ENCODE data around the gene PTPRN2. TPM values are rescaled to one million over a fixed set of nuclear protein-coding genes. Genes with fewer than 3 reads are reported as not detected.

The PTPRN2 gene
- total and polyA plus RNA-seq, 2 donors (not counting 3 experiments of a cell fraction or from before 2014, with no cell fraction given): 0.62 to 0.88 TPM

GRCh38 chr7:158454631-158455030 is 133.0 kb downstream of the PTPRN2 start:
- no peaks in the 10 kb centered on the region for H3K4me1 ChIP-seq (ENCODE audit: control insufficient read depth, extremely low read depth, insufficient read depth, low read length)
- H3K4me2 ChIP-seq (ENCODE audit: insufficient read depth, low read length): no peak overlapping the region
- FAIRE-seq: no peak
- TF ChIP-seq POLR2A (IDR thresholded peaks at IDR 0.05; ENCODE audit: low read depth, low read length): no peak
- no peak for TF ChIP-seq MAX (IDR thresholded peaks at IDR 0.05; ENCODE audit: insufficient read depth, insufficient read length)
- no peak for TF ChIP-seq GATA2 (IDR thresholded peaks at IDR 0.05; ENCODE audit: insufficient read depth, insufficient read length, low read depth, low read length)
- TF ChIP-seq MYC (IDR thresholded peaks at IDR 0.05; ENCODE audit: low read depth, low read length): no peak
- no peak for TF ChIP-seq EZH2 (IDR thresholded peaks at IDR 0.05; ENCODE audit: borderline replicate concordance, low read depth, low read length, severe bottlenecking)
- no peak for TF ChIP-seq POLR2AphosphoS5 (IDR thresholded peaks at IDR 0.05; ENCODE audit: insufficient read depth, low read depth, low read length)
- no peak for TF ChIP-seq FOS (IDR thresholded peaks at IDR 0.05; ENCODE audit: borderline replicate concordance, insufficient read depth, low read length)
- TF ChIP-seq, protein P1, sequence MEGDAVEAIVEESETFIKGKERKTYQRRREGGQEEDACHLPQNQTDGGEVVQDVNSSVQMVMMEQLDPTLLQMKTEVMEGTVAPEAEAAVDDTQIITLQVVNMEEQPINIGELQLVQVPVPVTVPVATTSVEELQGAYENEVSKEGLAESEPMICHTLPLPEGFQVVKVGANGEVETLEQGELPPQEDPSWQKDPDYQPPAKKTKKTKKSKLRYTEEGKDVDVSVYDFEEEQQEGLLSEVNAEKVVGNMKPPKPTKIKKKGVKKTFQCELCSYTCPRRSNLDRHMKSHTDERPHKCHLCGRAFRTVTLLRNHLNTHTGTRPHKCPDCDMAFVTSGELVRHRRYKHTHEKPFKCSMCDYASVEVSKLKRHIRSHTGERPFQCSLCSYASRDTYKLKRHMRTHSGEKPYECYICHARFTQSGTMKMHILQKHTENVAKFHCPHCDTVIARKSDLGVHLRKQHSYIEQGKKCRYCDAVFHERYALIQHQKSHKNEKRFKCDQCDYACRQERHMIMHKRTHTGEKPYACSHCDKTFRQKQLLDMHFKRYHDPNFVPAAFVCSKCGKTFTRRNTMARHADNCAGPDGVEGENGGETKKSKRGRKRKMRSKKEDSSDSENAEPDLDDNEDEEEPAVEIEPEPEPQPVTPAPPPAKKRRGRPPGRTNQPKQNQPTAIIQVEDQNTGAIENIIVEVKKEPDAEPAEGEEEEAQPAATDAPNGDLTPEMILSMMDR (IDR thresholded peaks at IDR 0.05; ENCODE audit: extremely low read depth in 1 of 2, insufficient read depth in 1 of 2, low read depth in 1 of 2, low read length in 2 of 2): no peak
- no peak for TF ChIP-seq JUN (IDR thresholded peaks at IDR 0.05; ENCODE audit: borderline replicate concordance, insufficient read depth, insufficient read length, low read depth)
- H3K4me3 ChIP-seq (replicated peaks in 1 of 3; ENCODE audit: insufficient read depth in 1 of 3, low read depth in 1 of 3, low read length in 3 of 3): no peak overlapping the region
- dilution Hi-C loops (cut with MboI; ENCODE audit: extremely low pct_ligation_motif_present, low sequenced_read_pairs) (no loop called here), intact Hi-C loops (cut with micrococcal nuclease) (no loop called here)
- no peak overlapping the region for H2AFZ ChIP-seq (ENCODE audit: low read depth, low read length)
- H3K9ac ChIP-seq (replicated peaks; ENCODE audit: extremely low read depth, insufficient read depth, low read length): no peak overlapping the region
- no TSS peak for BruUV-seq (replicated peaks)
- no peaks in the 10 kb centered on the region for H3K36me3 ChIP-seq (ENCODE audit: control insufficient read depth in 2 of 2, extremely low read depth in 1 of 2, insufficient read depth in 2 of 2, low read length in 2 of 2)
- DNase-seq (ENCODE audit: low read depth, low spot score): no peak
- H3K79me2 ChIP-seq (ENCODE audit: control insufficient read depth, insufficient read depth, low read length): no peaks in the 10 kb centered on the region
- H3K27me3 ChIP-seq (ENCODE audit: control insufficient read depth in 2 of 2, insufficient read depth in 2 of 2, low read length in 2 of 2): no peaks in the 10 kb centered on the region
- ChIA-PET POLR2A (no interaction called here), CTCF (no interaction called here)
- H3K9me3 ChIP-seq (replicated peaks; ENCODE audit: control insufficient read depth, insufficient read depth, low read length): peaks cover 4% of the 10 kb centered on the region
- H3K27ac ChIP-seq (ENCODE audit: insufficient read depth, low read depth, low read length): no peak overlapping the region
- no peaks in the 10 kb centered on the region for H4K20me1 ChIP-seq (replicated peaks; ENCODE audit: control insufficient read depth, extremely low read depth, insufficient read depth, low read length)
- no peaks in the 10 kb centered on the region for H3K9me1 ChIP-seq (replicated peaks; ENCODE audit: control insufficient read depth, extremely low read depth, insufficient read depth, low read length)

All from endothelial cell of umbilical vein (primary cell).